ENCODE results near the gene GMPS. TPM values are rescaled to one million over a fixed set of nuclear protein-coding genes. Genes with fewer than 3 reads are reported as not detected.

GMPS gene
- total and polyA plus RNA-seq, 3 experiments from 2014 or later: 63.7 to 117 (median 113) TPM

GRCh38 chr3:155912579-155913190 is 42.2 kb downstream of the GMPS start:
- H3K36me3 ChIP-seq (ENCODE audit: insufficient read depth, low read length): peaks cover 20% of the 10 kb centered on the region
- H3K4me1 Mint-ChIP-seq: peaks cover 12 to 18% (median 14%) of the 10 kb centered on the region in 3 donors
- H3K27ac ChIP-seq (ENCODE audit: low read depth, low read length): no peak overlapping the region
- no peaks in the 10 kb centered on the region for H3K27me3 ChIP-seq (ENCODE audit: insufficient read depth, low read length, poor library complexity, severe bottlenecking)
- no peaks in the 10 kb centered on the region for H3K9me3 Mint-ChIP-seq
- peaks cover 22 to 78% (median 35%) of the 10 kb centered on the region in 3 donors for H3K36me3 Mint-ChIP-seq
- no peak overlapping the region for H3K4me3 Mint-ChIP-seq
- no peaks in the 10 kb centered on the region for H3K9me3 ChIP-seq (ENCODE audit: low read length)
- H3K4me1 ChIP-seq (ENCODE audit: insufficient read depth, low read length): peaks cover 13% of the 10 kb centered on the region
- ChIA-PET CTCF (no interaction called here), POLR2A (no interaction called here)
- no peak overlapping the region for H3K4me3 ChIP-seq (ENCODE audit: low read length)
- H3K27ac Mint-ChIP-seq: peak overlapping the region in 3 of 8 donors; percentile 0 to 53 (median 32)
- no peak for DNase-seq
- H3K27me3 Mint-ChIP-seq: peaks cover 0 to 3% of the 10 kb centered on the region in 2 donors

DNA sequence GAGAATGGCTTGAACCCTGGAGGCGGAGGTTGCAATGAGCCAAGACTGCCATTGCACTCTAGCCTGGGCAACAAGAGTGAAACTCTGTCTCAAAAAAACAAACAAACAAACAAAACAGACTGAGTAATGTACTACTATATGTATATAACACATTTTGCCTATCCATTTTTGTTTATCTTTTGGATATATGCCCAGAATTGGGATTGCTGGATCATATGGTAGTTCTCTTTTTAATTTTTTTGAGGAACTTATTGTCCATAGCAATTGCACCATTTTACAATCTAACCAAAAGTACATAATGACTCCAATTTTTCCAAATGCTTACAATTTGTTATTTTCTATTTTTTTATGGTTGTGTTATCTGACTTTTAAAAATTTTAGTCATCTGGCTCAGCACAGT is 47.3 kb downstream of the GMPS start:
- POLR2A ChIA-PET: no interaction called here
- no peak overlapping the region for H3K27ac ChIP-seq (ENCODE audit: low read depth, low read length)
- no peaks in the 10 kb centered on the region for H3K9me3 ChIP-seq (ENCODE audit: low read length)
- CTCF ChIA-PET: no interaction called here
- DNase-seq: no peak
- Mint-ChIP-seq H3K27ac (no peak overlapping the region), H3K4me1 (peaks cover 0 to 2% (median 0%) of the 10 kb centered on the region in 3 donors), H3K36me3 (peaks cover 15 to 77% (median 28%) of the 10 kb centered on the region in 3 donors), H3K27me3 (peaks cover 0 to 3% of the 10 kb centered on the region in 2 donors), H3K4me3 (no peak overlapping the region), H3K9me3 (no peaks in the 10 kb centered on the region)
- peaks cover 14% of the 10 kb centered on the region for H3K36me3 ChIP-seq (ENCODE audit: insufficient read depth, low read length)
- no peak overlapping the region for H3K4me3 ChIP-seq (ENCODE audit: low read length)
- H3K4me1 ChIP-seq (ENCODE audit: insufficient read depth, low read length): no peaks in the 10 kb centered on the region
- H3K27me3 ChIP-seq (ENCODE audit: insufficient read depth, low read length, poor library complexity, severe bottlenecking): no peaks in the 10 kb centered on the region

- H3K9me3 Mint-ChIP-seq: no peaks in the 10 kb centered on the region
- POLR2A ChIA-PET: no interaction called here
Measured at GRCh38 chr3:155919728-155920127, 49.3 kb downstream of the GMPS start.

GRCh38 chr3:155921486-155921885 is 51.0 kb downstream of the GMPS start:
- H3K27ac Mint-ChIP-seq: peak overlapping the region in 2 of 8 donors; percentile 46 to 74
- ChIA-PET CTCF (no interaction called here), POLR2A (no interaction called here)
- H3K27me3 ChIP-seq (ENCODE audit: insufficient read depth, low read length, poor library complexity, severe bottlenecking): no peaks in the 10 kb centered on the region
- no peak overlapping the region for H3K4me3 Mint-ChIP-seq
- H3K4me3 ChIP-seq (ENCODE audit: low read length): no peak overlapping the region
- H3K36me3 ChIP-seq (ENCODE audit: insufficient read depth, low read length): peaks cover 11% of the 10 kb centered on the region
- H3K4me1 Mint-ChIP-seq: no peaks in the 10 kb centered on the region
- no peak overlapping the region for H3K27ac ChIP-seq (ENCODE audit: low read depth, low read length)
- no peak for DNase-seq
- no peaks in the 10 kb centered on the region for H3K4me1 ChIP-seq (ENCODE audit: insufficient read depth, low read length)
- no peaks in the 10 kb centered on the region for H3K9me3 ChIP-seq (ENCODE audit: low read length)
- H3K27me3 Mint-ChIP-seq: no peaks in the 10 kb centered on the region
- peaks cover 7 to 74% (median 21%) of the 10 kb centered on the region in 3 donors for H3K36me3 Mint-ChIP-seq
- no peaks in the 10 kb centered on the region for H3K9me3 Mint-ChIP-seq

More at GRCh38 chr3:155919728-155920127, 49.3 kb downstream of the GMPS start:
- Histone ChIP-seq H3K27me3 (ENCODE audit: insufficient read depth, low read length, poor library complexity, severe bottlenecking) (no peaks in the 10 kb centered on the region), H3K27ac (ENCODE audit: low read depth, low read length) (no peak overlapping the region), H3K4me1 (ENCODE audit: insufficient read depth, low read length) (no peaks in the 10 kb centered on the region), H3K9me3 (ENCODE audit: low read length) (no peaks in the 10 kb centered on the region), H3K4me3 (ENCODE audit: low read length) (no peak overlapping the region), H3K36me3 (ENCODE audit: insufficient read depth, low read length) (peaks cover 14% of the 10 kb centered on the region)
- peaks cover 15 to 74% (median 30%) of the 10 kb centered on the region in 3 donors for H3K36me3 Mint-ChIP-seq
- no peaks in the 10 kb centered on the region for H3K4me1 Mint-ChIP-seq
- H3K4me3 Mint-ChIP-seq: no peak overlapping the region
- H3K27ac Mint-ChIP-seq: no peak overlapping the region
- DNase-seq: no peak
- H3K27me3 Mint-ChIP-seq: peaks cover 0 to 3% of the 10 kb centered on the region in 2 donors
- CTCF ChIA-PET: no interaction called here

- Mint-ChIP-seq H3K4me1 (no peaks in the 10 kb centered on the region), H3K36me3 (peaks cover 4 to 67% (median 19%) of the 10 kb centered on the region in 3 donors), H3K27me3 (peaks cover 0 to 2% of the 10 kb centered on the region in 2 donors), H3K9me3 (no peaks in the 10 kb centered on the region), H3K27ac (no peak overlapping the region), H3K4me3 (no peak overlapping the region)
- peaks cover 34% of the 10 kb centered on the region for H3K36me3 ChIP-seq (ENCODE audit: insufficient read depth, low read length)
- DNase-seq: no peak
- no peaks in the 10 kb centered on the region for H3K27me3 ChIP-seq (ENCODE audit: insufficient read depth, low read length, poor library complexity, severe bottlenecking)
- no peaks in the 10 kb centered on the region for H3K9me3 ChIP-seq (ENCODE audit: low read length)
- no peak overlapping the region for H3K4me3 ChIP-seq (ENCODE audit: low read length)
- no peak overlapping the region for H3K27ac ChIP-seq (ENCODE audit: low read depth, low read length)
- CTCF ChIA-PET: no interaction called here
- POLR2A ChIA-PET: no interaction called here
- no peaks in the 10 kb centered on the region for H3K4me1 ChIP-seq (ENCODE audit: insufficient read depth, low read length)
Measured at GRCh38 chr3:155934230-155934629, 63.8 kb downstream of the GMPS start.

- H3K36me3 ChIP-seq (ENCODE audit: insufficient read depth, low read length): peaks cover 30% of the 10 kb centered on the region
- no peaks in the 10 kb centered on the region for H3K4me1 Mint-ChIP-seq
- H3K27me3 ChIP-seq (ENCODE audit: insufficient read depth, low read length, poor library complexity, severe bottlenecking): no peaks in the 10 kb centered on the region
- H3K9me3 ChIP-seq (ENCODE audit: low read length): no peaks in the 10 kb centered on the region
- H3K4me3 ChIP-seq (ENCODE audit: low read length): no peak overlapping the region
- no peak overlapping the region for H3K27ac ChIP-seq (ENCODE audit: low read depth, low read length)
- H3K27ac Mint-ChIP-seq: peak overlapping the region in 2 of 8 donors; percentile 25 to 40
- H3K4me3 Mint-ChIP-seq: no peak overlapping the region
- peaks cover 0 to 2% of the 10 kb centered on the region in 2 donors for H3K27me3 Mint-ChIP-seq
- peaks cover 4 to 68% (median 15%) of the 10 kb centered on the region in 3 donors for H3K36me3 Mint-ChIP-seq
- POLR2A ChIA-PET: no interaction called here
- no peaks in the 10 kb centered on the region for H3K9me3 Mint-ChIP-seq
- CTCF ChIA-PET: no interaction called here
- no peaks in the 10 kb centered on the region for H3K4me1 ChIP-seq (ENCODE audit: insufficient read depth, low read length)
- no peak for DNase-seq
Measured at GRCh38 chr3:155938409-155938808, 68.0 kb downstream of the GMPS start.

DNA sequence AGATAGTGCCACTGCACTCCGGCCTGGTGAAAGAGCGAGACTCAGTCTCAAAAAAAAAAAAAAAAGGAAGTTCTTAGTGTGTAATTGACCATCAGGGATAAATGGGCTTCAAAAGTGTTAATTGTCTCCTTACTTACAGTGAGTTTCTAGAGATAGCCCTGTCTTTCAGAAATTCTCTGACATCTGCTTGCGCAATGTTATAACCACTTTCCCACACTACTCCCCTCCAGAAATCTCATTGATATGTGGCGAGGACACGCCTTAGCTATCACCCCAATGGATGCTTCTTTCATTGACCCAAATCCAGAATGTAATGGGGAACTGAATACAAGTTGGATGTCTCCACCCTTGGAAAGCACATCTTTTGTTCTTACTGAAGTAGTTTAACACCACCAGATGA is 70.9 kb downstream of the GMPS start:
- Mint-ChIP-seq H3K4me1 (no peaks in the 10 kb centered on the region), H3K27me3 (peaks cover 0 to 2% of the 10 kb centered on the region in 2 donors), H3K4me3 (no peak overlapping the region), H3K9me3 (no peaks in the 10 kb centered on the region), H3K27ac (peak overlapping the region in 2 of 8 donors; percentile 2 to 7), H3K36me3 (peaks cover 4 to 44% (median 10%) of the 10 kb centered on the region in 3 donors)
- Histone ChIP-seq H3K27me3 (ENCODE audit: insufficient read depth, low read length, poor library complexity, severe bottlenecking) (no peaks in the 10 kb centered on the region), H3K27ac (ENCODE audit: low read depth, low read length) (no peak overlapping the region), H3K36me3 (ENCODE audit: insufficient read depth, low read length) (peaks cover 22% of the 10 kb centered on the region), H3K4me3 (ENCODE audit: low read length) (no peak overlapping the region), H3K9me3 (ENCODE audit: low read length) (no peaks in the 10 kb centered on the region), H3K4me1 (ENCODE audit: insufficient read depth, low read length) (no peaks in the 10 kb centered on the region)
- ChIA-PET CTCF (no interaction called here), POLR2A (no interaction called here)
- DNase-seq: no peak

DNA sequence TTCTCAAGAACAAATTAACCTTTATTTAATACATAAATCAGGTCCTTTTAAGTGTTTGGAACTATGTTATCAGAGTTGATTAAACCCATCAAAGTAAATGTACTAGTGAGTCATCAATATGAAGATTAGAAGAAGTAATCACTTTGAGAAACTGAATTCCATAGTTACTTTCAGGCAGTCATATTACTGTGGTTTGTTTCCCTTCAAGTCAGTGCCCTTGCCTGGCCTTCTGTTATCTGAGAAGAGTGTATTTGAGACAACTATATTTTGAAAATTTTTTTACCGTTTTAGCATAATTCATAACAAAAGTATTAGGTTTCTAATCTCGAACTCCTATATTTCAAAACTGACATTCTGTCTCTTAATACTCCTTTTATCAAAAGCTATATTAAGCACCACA is 73.6 kb downstream of the GMPS start:
- Histone ChIP-seq H3K9me3 (ENCODE audit: low read length) (no peaks in the 10 kb centered on the region), H3K4me3 (ENCODE audit: low read length) (no peak overlapping the region), H3K27me3 (ENCODE audit: insufficient read depth, low read length, poor library complexity, severe bottlenecking) (no peaks in the 10 kb centered on the region), H3K27ac (ENCODE audit: low read depth, low read length) (no peak overlapping the region), H3K4me1 (ENCODE audit: insufficient read depth, low read length) (no peaks in the 10 kb centered on the region), H3K36me3 (ENCODE audit: insufficient read depth, low read length) (no peaks in the 10 kb centered on the region)
- H3K4me1 Mint-ChIP-seq: no peaks in the 10 kb centered on the region
- POLR2A ChIA-PET: no interaction called here
- CTCF ChIA-PET: no interaction called here
- no peaks in the 10 kb centered on the region for H3K27me3 Mint-ChIP-seq
- peaks cover 0 to 19% (median 4%) of the 10 kb centered on the region in 3 donors for H3K36me3 Mint-ChIP-seq
- H3K4me3 Mint-ChIP-seq: no peak overlapping the region
- no peak overlapping the region for H3K27ac Mint-ChIP-seq
- no peaks in the 10 kb centered on the region for H3K9me3 Mint-ChIP-seq
- DNase-seq: no peak
